RPMI8226 (cell line): Measurements from ENCODE around the gene SH3PXD2B.

Experiments used
- DNase-seq: peaks from one replicate; pipeline ENCODE4 v3.0.0-alpha.2; 2015

The SH3PXD2B gene

DNA sequence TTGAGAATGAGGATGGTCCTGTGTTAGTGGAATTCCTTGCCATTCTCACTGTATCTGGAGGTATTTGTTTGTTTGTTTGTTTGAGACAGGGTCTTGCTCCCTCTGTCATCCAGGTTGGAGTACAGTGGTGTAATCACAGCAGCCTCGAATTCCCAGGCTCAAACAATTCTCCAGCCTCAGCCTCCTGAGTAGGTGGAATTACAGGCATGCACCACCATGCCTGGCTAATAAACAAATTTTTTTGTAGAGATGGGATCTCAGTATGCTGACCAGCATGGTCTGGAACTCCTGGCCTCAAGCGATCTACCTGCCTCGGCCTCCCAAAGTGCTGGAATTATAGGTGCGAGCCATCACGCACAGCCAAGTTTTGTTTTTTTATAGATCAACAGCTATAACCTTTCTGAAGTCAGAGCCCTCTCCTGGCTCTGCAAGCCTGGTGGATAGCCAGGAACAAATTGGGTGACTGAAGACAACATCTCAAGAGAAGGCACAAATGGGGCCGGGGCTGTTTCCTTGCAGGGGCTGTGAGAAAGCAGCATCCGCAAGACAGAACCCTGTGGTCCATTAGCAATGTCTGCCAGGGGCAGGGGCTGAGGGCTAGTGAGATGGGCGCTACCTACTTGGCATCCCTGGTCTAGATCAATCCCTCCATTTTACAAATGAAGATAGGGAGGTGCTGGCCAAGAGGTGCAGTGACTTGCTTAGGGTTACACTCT is 18.8 kb downstream of the SH3PXD2B start:
- no peak for DNase-seq

- no peak for DNase-seq
Measured at GRCh38 chr5:172434251-172434650, 20.1 kb downstream of the SH3PXD2B start.

- DNase-seq, result no peak
Measured at GRCh38 chr5:172433513-172433912, 20.8 kb downstream of the SH3PXD2B start.

DNA sequence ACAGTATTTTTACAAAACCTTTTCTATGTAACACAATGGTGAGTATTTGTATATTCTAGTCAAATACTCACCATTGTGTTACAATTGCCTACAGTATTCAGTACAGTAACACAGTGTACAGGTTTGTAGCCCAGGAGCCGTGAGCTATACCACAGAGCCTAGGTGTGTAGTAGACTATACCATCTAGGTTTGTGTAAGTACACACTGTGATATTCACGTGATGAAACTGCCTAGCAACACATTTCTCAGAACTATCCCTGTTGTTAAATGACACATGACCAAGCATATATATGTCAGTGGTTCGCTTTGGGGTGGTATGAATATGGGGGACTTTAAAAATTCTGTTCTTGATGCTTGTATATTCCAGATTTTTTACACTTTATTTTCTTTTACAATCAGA is 21.3 kb downstream of the SH3PXD2B start:
- no peak for DNase-seq

- no peak for DNase-seq
Measured at GRCh38 chr5:172430354-172430753, 24.0 kb downstream of the SH3PXD2B start.

DNA sequence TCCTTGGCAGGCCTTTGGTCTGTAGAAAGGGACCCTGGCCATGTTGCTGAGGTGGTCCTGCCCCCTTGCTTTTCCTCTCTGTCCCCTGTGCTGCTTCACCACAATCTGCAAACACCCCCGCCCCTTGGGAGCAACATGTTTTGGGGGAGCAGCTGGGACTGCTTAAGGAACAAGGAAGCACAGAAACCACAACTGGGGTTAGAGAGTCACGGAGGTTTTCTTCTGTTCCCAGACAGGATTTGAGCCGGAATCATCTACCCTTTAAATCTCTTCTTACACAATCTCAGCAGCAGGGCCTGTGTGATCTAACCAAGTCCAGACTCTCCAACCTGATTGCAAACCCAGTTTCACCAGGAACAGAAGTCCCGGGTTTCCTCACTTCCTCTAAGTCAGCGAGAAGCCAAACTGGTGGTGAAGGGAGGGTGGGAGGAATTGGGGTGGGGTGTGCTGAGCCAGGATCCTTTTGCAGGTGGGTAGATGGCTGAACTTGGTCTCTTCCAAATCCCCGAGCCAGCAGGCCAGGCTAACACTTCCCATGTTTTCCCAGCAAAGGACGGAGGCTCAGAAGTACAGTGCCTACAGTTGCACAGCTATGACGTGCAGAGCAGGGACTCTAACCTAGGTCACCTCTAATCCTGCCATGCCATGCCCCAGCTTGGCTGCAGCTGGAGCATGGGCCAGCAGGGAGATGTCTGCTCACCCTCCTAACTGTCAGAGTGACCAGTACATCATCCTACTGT is 25.0 kb downstream of the SH3PXD2B start:
- DNase-seq, result no peak

DNA sequence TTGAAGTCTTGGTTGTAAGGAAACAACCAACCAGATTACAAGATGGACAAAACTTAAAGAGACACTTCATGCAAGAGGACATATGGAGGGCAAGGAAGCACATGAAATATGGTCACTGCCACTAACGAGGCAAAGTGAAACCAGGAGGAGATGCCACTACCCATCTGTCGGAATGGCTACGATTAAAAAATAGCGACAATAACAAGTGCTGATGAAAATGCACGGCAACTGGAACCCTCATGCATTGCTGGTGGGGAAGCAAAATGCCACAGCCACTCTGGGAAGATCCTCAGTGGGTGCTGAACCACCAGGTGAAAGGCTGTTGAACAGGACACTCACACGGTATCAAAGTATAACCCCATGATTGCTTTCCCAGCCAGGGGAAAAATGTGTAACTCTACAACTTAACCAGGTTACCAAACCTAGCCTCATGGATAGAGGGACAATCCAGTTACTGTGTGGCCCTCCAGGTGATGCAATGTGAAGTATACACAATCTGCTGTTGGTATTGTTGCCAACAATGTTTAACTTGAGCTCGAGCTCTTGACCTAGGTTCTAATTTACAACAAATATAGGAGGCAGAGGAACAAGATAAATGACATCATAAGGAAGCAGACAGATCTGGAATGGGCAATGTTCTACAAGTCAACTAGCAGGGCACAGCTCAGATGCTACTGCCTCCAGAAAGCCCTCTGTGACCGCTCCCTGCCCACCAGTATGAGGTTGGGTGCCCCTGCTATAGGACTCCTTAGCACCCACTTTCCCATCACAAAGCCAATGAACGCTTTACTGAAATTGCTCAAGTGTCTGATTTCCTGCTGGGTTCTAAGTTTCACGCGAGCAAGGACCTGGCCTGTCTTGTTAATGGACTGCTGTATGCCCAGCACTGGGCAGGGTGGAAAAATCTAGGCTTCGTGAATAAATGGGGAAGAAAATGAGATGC is 25.8 kb downstream of the SH3PXD2B start:
- no peak for DNase-seq

GRCh38 chr5:172427202-172427601 is 27.1 kb downstream of the SH3PXD2B start:
- no peak for DNase-seq

- DNase-seq, result no peak
Measured at GRCh38 chr5:172426086-172426485, 28.2 kb downstream of the SH3PXD2B start.

DNA sequence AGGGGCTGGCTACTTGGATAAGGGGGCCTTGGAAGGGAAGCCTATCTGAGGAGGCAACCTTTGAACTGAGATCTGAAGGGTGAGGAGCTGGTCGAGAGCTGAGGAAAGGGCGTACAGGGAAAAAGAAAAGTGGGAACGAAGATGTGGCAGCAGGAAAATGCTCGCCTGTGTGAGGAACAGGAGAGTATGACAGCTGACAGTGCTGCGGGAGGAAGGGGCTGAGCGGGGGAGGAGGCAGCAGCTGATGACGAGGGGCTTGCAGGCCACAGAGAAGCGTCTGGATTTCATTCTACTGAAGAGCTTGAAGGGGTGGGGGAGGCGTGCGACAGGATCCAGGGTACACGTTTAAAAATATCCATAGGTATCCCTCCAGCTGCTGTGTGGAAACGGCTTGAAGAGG is 28.9 kb downstream of the SH3PXD2B start:
- no peak for DNase-seq

- no peak for DNase-seq
Measured at GRCh38 chr5:172424808-172425207, 29.5 kb downstream of the SH3PXD2B start.

DNA sequence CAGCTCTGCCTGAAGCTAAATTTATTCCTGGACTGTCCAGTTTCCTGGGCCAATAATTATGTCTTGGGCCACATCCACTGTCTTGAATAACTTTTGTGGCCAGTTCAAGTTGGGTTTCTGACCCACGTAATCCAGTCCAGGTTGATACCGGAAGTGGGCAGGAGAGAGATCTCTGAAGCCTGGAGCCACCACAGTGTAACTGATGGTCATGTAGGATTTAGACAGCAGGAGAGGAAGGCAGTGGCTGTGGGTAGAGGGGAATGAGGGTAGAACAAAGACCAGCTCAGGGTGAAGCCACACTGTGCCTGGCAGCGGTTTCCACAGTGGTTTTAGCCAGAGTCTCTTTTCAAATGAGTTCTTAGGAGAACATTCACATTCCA is 30.2 kb downstream of the SH3PXD2B start:
- DNase-seq, result no peak

DNA sequence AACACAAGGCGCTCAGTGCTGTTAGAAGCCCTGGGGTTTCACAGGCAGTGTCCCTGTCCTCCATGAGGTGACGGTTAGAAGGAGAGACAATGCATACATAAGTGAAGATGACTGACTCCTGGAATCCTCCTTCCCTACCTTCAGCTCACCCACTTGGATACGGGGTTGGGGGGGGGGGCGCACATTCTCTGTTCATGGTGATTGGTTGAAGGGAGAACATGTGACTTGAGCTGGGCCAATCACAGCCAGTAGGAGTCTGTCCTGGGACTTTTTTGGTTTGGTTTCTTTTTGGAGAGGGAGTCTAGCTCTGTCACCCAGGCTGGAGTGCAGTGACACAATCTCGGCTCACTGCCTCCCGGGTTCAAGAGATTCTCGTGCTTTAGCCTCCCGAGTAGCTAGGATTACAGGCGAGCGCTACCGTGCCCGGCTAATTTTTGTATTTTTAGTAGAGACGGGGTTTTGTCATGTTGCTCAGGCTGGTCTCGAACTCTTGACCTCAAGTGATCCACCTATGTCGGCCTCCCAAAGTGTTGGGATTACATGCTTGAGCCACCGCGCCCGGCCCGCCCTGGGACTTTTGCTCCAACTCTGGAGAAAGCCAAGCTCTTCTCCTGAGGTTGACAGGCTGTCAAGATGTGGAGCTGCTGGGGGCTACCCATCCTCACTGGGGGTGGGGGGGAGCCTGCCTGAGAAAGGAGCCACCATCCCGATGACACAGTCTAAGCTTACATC is 30.8 kb downstream of the SH3PXD2B start:
- DNase-seq, result no peak

DNA sequence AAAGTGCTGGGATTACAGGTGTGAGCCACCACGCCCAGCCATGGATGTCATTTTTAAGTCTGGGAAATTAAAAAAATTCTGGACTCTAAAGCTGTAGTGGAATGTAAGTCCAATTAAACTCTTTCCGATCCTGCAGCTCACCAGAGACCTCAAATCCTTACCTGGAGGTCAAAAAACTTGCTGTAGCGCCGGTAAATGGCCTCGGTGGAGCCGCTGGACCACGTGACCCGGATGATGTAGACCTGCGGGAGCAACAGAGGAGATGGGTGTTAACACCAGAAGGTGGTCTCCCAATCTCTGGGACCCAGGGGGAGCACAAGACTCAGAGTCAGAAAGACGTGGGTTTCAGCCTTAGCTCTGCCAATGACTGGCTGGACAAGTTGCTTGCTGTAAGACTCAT is 32.1 kb downstream of the SH3PXD2B start:
- DNase-seq, result no peak

- no peak for DNase-seq
Measured at GRCh38 chr5:172421020-172421419, 33.3 kb downstream of the SH3PXD2B start.

- DNase-seq, result peak; percentile 86
Measured at GRCh38 chr5:172420235-172420939, 33.9 kb downstream of the SH3PXD2B start.

- DNase-seq, result peak; percentile 73
Measured at GRCh38 chr5:172418862-172419814, 35.2 kb downstream of the SH3PXD2B start.

GRCh38 chr5:172417983-172418630 is 36.2 kb downstream of the SH3PXD2B start:
- DNase-seq, result peak; percentile 76

GRCh38 chr5:172417130-172417841 is 37.0 kb downstream of the SH3PXD2B start:
- DNase-seq, result no peak
